GM18511 (cell line): ENCODE results near the gene KCNJ1.
A peak's percentile ranks its signal among the peaks of the same experiment; 100 is the strongest.

Experiments
- ATAC-seq: cut with Tn5 transposase; IDR thresholded peaks from one replicate; pipeline ENCODE4 v1.9.1; 2021; ENCODE audit warnings: mild to moderate bottlenecking, moderate library complexity; ENCODE audit not compliant: unreplicated experiment

Gene KCNJ1

DNA sequence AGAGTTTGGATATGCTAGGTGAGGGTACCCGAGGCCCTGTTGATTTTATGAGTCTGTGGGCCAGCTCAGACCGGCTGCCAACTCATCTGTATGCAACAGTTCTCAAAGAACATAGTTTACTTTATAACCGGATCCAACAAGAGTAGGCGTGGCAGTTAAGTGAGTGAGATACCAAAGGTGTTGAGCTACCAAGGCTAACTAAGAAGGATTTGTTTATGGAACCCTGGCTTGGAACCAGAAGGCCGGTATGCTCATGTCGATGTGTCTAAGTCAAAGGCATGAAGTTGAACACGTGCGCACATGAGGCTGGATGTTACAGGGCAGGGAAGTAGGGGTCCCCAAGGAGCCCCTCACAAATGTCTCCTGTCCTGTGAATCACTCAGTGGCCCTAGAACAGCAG lies at the start of gene KCNJ1:
KCNJ1 (minus strand) TSS at position 20 of the 400 bp plus-strand sequence. CDS start 27,053 bp downstream, outside the sequence.
- ATAC-seq, result no peak

- ATAC-seq, result peak; percentile 5
Observed at GRCh38 chr11:128916681-128917080, 49.6 kb upstream of the KCNJ1 start.

- ATAC-seq, result no peak
Observed at GRCh38 chr11:128916037-128916572, 49.0 kb upstream of the KCNJ1 start.

- no peak for ATAC-seq
Observed at GRCh38 chr11:128915149-128915521, 48.0 kb upstream of the KCNJ1 start.

DNA sequence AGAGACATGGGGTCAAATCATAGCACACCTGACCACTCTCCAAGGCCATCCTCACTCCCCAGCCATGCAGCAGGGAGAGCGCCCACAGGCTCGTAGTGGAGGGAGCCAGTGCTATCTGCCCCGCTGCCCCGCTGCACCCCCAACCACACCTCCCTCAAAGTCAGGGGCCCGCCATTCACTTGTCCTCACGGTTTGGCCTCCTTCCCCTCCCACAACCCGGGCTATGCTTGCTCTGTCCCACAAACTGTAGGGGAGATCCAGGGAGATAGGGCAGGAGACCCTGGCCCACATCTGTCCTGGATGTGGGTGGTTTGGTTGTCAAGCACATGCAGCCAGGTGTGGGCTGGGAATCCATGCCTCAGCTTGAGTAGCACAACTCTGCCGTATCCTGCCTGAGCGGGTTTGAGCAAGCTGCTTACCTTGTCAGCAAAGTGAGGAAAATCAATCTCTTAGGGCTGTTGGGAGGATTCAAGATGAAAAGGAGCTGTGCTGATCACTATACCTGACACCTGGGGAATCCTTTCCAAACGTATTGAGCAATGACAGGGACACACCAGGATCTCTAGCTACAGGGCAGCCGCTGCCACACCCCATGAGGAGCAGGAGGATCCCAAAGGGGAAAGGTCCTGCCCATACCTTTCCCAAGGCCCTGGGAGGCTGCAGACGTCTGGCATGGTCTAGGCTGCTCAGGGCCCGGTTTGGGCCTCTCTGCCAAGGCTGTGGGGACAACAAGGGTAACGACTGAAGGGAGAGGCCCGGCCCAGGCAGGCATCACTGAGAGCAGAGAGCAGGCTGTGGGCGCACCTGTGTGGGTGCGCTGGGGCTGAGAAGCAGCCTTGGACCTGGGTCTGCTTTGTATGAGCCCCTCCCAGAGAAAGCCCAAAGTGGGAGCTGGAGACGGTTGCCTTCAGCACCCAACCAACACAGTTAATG lies 47.4 kb upstream of the KCNJ1 start:
- ATAC-seq, result no peak

DNA sequence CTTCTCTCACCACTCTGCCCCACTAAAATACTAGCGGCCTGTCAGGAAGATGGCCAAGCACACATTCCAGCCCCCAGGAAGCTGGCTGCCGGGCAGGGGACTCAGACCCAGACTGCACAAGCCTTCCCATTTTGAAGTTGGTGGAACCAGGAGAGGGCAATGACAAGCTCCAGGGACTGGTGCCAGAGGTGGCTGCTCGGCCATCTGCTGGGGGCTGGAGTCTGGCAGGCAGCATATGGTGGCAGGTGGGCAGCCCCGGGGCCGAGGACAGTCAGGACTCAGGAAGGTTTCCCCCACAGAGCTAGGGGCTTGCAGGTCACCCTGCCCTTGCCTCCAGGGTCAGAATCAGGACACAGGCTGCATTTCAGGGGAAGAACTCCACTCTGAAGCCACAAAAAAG lies 46.7 kb upstream of the KCNJ1 start:
- no peak for ATAC-seq

DNA sequence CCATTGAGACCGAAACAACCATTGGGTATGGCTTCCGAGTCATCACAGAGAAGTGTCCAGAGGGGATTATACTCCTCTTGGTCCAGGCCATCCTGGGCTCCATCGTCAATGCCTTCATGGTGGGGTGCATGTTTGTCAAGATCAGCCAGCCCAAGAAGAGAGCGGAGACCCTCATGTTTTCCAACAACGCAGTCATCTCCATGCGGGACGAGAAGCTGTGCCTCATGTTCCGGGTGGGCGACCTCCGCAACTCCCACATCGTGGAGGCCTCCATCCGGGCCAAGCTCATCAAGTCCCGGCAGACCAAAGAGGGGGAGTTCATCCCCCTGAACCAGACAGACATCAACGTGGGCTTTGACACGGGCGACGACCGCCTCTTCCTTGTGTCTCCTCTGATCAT lies 44.6 kb upstream of the KCNJ1 start:
- ATAC-seq, result no peak

- no peak for ATAC-seq
Observed at GRCh38 chr11:128911239-128911638, 44.1 kb upstream of the KCNJ1 start.

GRCh38 chr11:128910576-128910975 lies 43.5 kb upstream of the KCNJ1 start:
- ATAC-seq, result no peak

- no peak for ATAC-seq
Observed at GRCh38 chr11:128909438-128910125, 42.5 kb upstream of the KCNJ1 start.

DNA sequence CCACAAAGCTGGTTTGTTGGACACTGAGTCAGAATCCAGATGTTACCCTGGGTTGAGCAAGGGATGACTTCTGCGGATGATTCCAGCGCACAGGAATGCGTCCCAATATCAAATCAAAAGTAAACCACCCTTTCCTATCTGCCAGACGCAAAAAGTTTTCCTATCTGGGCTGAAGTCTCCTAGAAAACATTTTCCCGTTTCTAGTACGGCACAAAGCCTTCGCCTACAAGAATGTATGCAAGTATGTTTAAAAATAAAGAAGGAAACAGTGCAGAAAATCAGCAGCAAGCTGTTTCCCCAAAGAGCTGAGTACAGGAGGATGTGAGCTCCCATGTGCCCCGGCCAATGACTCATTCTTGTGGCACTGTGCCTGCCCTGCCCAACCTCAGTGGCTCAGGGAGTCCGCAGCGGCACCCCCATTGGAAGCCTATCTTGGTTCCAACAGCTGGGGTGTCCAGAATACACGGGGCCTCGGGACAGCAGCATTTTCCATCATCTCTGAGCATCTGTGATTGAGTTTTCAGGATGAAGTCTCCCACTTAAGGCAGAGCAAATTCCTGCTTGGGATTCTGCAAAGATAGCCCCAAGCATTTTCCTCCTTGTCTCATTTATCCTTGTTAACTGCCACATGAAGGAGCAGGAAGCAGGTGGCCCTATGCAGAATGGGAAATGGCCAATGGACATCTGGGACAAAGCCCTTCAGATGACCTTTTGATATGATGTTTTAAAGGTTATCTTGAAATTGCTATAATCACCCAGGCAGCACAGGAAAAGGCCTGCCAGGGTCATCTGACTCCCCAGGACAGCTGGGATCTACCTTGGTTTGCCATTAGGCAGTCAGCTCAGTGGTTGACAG lies 41.5 kb upstream of the KCNJ1 start:
- ATAC-seq, result no peak

GRCh38 chr11:128907585-128907984 lies 40.5 kb upstream of the KCNJ1 start:
- ATAC-seq, result no peak

- no peak for ATAC-seq
Observed at GRCh38 chr11:128906185-128907050, 39.3 kb upstream of the KCNJ1 start.

- peak; percentile 64 for ATAC-seq
Observed at GRCh38 chr11:128905345-128906184, 38.5 kb upstream of the KCNJ1 start.

DNA sequence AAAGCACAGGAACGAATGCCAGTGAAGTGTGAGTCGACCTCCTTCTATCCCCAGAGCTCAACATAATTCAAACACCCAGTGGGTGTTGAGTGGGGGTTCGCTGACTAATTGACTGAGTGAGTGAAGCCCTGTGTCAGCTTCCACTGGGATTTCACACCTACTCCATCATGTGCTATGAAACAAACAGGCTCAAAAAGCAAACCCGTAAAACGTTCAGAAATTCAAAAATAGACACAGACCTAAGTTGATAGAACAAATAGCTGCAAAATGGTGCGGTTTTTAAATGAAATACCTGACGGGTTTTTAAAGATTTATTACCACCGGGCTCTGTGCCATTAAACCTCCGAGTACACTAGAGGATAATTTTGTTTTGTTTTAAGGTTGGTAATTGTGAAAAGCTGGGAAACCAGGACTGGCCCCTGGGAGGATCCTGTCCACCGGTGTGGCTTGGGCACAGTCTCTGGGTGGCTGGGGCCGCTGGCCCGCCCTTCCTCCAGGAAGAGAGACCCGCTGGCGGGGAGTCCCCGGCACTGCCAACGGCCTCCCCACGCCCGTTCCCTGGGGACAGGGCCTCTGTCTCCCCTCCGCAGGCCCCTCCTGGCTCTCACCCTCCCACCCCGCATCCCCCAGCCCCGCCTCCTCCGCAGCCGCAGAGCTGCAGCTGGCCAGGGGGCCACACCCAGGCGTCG lies 37.7 kb upstream of the KCNJ1 start:
- peak; percentile 64 for ATAC-seq

GRCh38 chr11:128904303-128904655 lies 37.2 kb upstream of the KCNJ1 start:
- ATAC-seq, result no peak

DNA sequence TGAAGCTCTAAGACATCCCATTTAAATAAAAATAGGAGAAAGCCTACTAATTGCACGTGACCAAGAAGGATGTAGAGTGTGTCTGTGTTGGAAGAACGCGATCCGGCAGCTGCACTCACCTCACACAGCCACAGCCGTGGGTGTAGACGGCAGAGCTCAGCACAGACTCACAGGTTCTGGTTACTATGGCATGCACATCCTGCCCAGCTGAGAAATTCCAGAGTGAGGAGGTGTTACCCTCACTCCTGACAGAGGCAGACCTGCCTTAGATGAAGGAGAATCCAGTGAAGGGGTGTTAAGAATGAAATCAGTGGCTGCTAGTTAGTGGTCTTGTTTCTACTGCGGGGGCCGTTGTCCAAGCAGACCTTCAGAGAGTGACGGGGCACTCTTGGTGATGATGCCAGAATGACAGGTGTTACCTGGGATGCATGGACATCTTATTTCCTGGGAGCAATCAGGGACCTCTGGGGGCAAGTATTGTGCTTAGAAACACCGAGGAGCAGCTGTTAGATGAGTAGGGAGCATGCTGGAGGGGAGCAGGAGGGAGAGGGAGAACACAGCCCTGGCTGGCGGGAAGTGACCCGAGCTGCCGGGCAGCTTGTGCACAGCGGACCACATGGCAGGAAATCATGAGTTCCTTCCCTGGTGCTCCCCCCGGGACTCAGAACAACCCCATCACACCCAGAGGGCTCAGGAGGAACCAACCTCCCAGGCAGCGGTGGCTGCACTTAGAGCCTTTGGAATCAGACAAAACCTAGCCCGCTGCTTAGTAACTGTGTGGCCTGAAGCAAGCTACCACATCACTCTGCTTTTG lies 36.4 kb upstream of the KCNJ1 start:
- no peak for ATAC-seq
